Keratinocyte (primary cell): Measurements from ENCODE around the gene CORO1C.

ENCODE experiments used
- CTCF ChIP-seq, 3 experiments: IDR thresholded peaks in 1 of 3; conservative IDR thresholded peaks in 1 of 3; optimal IDR thresholded peaks in 1 of 3; 2 replicates in 2 of 3; 3 replicates in 1 of 3; pipeline versions ENCODE3 to v1.5.1; 2011; ENCODE audit warnings: low read length in 3 of 3, mild to moderate bottlenecking in 3 of 3, moderate library complexity in 2 of 3, control low read depth in 1 of 3, inconsistent platforms in 1 of 3; ENCODE audit not compliant: insufficient read depth in 2 of 3; ENCODE audit errors: extremely low read depth in 1 of 3
- EZH2 ChIP-seq: IDR thresholded peaks from one replicate; pipeline ENCODE4 v1.6.1; 2012; ENCODE audit warnings: inconsistent platforms, mild to moderate bottlenecking, low read length, moderate library complexity

GRCh38 chr12:108744021-108744897, 12.9 kb upstream of the CORO1C start:
- TF ChIP-seq EZH2 (no peak), CTCF (optimal IDR thresholded peaks at IDR 0.05 in 1 of 3, IDR thresholded peaks at IDR 0.05 in 1 of 3, conservative IDR thresholded peaks at IDR 0.05 in 1 of 3; ENCODE audit: extremely low read depth in 1 of 3, insufficient read depth in 2 of 3, low read length in 3 of 3) (no peak)
